Measurements from ENCODE around the gene SMG5. TPM values are rescaled to one million over a fixed set of nuclear protein-coding genes. Genes with fewer than 3 reads are reported as not detected.

The SMG5 gene
- total and polyA plus RNA-seq, 9 donors, result 30.1 to 54.6 (median 38.3) TPM

GRCh38 chr1:156236164-156236563 lies 46.5 kb downstream of the SMG5 start:
- 91 to 95% (median 95%) methylated on average over 12 of the region's 12 CpGs for WGBS, 3 donors
- Histone ChIP-seq H3K27me3 (no peaks in the 10 kb centered on the region), H3K4me3 (no peak overlapping the region), H3K27ac (no peak overlapping the region), H3K9me3 (no peaks in the 10 kb centered on the region), H3K36me3 (no peaks in the 10 kb centered on the region), H3K4me1 (ENCODE audit: insufficient read depth) (no peaks in the 10 kb centered on the region)
- TF ChIP-seq EP300 (IDR thresholded peaks at IDR 0.05) (no peak), CTCF (IDR thresholded peaks at IDR 0.05) (no peak), POLR2A (IDR thresholded peaks at IDR 0.05) (no peak)
- DNase-seq, result no peak
- intact Hi-C loops (cut with DNase I), result loop anchor here in 1 of 4 donors (10.0 kb wide), 1 partner anchor 189 kb away; no protein-coding TSS in a partner anchor

GRCh38 chr1:156233426-156234127 lies 49.0 kb downstream of the SMG5 start:
- TF ChIP-seq CTCF (IDR thresholded peaks at IDR 0.05) (no peak), POLR2A (IDR thresholded peaks at IDR 0.05) (no peak), EP300 (IDR thresholded peaks at IDR 0.05) (no peak)
- Histone ChIP-seq H3K9me3 (no peaks in the 10 kb centered on the region), H3K27me3 (no peaks in the 10 kb centered on the region), H3K4me3 (no peak overlapping the region), H3K36me3 (no peaks in the 10 kb centered on the region), H3K4me1 (ENCODE audit: insufficient read depth) (no peaks in the 10 kb centered on the region), H3K27ac (no peak overlapping the region)
- WGBS, 3 donors, result 77 to 86% (median 85%) methylated on average over 5 of the region's 5 CpGs
- no peak for DNase-seq
- intact Hi-C loops (cut with DNase I), result loop anchor here in 2 of 4 donors (5.0 to 10.0 kb wide), 2 partner anchors 146 to 191 kb away; no protein-coding TSS in a partner anchor

GRCh38 chr1:156232201-156232894 lies 50.3 kb downstream of the SMG5 start:
- Histone ChIP-seq H3K4me1 (ENCODE audit: insufficient read depth) (no peaks in the 10 kb centered on the region), H3K36me3 (no peaks in the 10 kb centered on the region), H3K4me3 (no peak overlapping the region), H3K9me3 (no peaks in the 10 kb centered on the region), H3K27ac (no peak overlapping the region), H3K27me3 (no peaks in the 10 kb centered on the region)
- no peak for DNase-seq
- TF ChIP-seq CTCF (IDR thresholded peaks at IDR 0.05) (no peak), EP300 (IDR thresholded peaks at IDR 0.05) (no peak), POLR2A (IDR thresholded peaks at IDR 0.05) (no peak)
- intact Hi-C loops (cut with DNase I), result loop anchor here in 2 of 4 donors (5.0 to 10.0 kb wide), 2 partner anchors 145 to 192 kb away; no protein-coding TSS in a partner anchor
- WGBS, 3 donors, result 91 to 95% (median 92%) methylated on average over 12 of the region's 12 CpGs

GRCh38 chr1:156230473-156230837 lies 52.2 kb downstream of the SMG5 start:
- H3K9me3 ChIP-seq, result no peaks in the 10 kb centered on the region
- H3K4me1 ChIP-seq (ENCODE audit: insufficient read depth), result no peaks in the 10 kb centered on the region
- no peak overlapping the region for H3K27ac ChIP-seq
- no peaks in the 10 kb centered on the region for H3K27me3 ChIP-seq
- H3K4me3 ChIP-seq, result no peak overlapping the region
- TF ChIP-seq POLR2A (IDR thresholded peaks at IDR 0.05) (no peak), CTCF (IDR thresholded peaks at IDR 0.05) (no peak), EP300 (IDR thresholded peaks at IDR 0.05) (no peak)
- H3K36me3 ChIP-seq, result no peaks in the 10 kb centered on the region
- no peak for DNase-seq
- WGBS, 3 donors, result 85 to 93% (median 86%) methylated on average over 1 of the region's 1 CpG
- intact Hi-C loops (cut with DNase I), result loop anchor here in 2 of 4 donors (5.0 to 10.0 kb wide), 2 partner anchors 143 to 194 kb away; no protein-coding TSS in a partner anchor

Data from ovary (tissue), 9 donors.